ENCODE measurements around the gene SHOC2. TPM values are rescaled to one million over a fixed set of nuclear protein-coding genes. Genes with fewer than 3 reads are reported as not detected.

The SHOC2 gene
- total RNA-seq, 1 donor from 2014 or later = 38.7 TPM

DNA sequence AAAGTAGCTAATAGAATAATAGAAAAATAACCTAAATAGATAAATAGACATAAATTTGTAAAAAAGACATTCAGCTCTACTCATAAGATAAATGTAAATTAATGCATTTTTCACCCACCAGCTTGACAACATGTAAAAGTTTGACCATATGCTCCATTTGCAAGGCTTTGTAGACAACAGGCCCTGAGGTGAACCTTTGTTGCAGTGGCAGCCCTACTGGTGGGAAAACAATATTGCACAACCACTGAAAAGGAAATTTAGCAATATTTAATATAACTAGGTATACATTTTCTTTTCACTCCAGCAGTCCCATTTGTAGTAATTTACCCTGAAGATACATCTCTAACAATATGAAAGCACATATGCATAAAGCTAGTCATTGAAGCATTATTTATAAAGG, 118.5 kb downstream of the SHOC2 start:
- Mint-ChIP-seq H3K4me3 (no peak overlapping the region), H3K27me3 (no peaks in the 10 kb centered on the region), H3K4me1 (ENCODE audit: unreplicated experiment) (no peaks in the 10 kb centered on the region), H3K36me3 (peaks cover 5% of the 10 kb centered on the region), H3K27ac (no peak overlapping the region), H3K9me3 (peaks cover 19% of the 10 kb centered on the region)
- TF ChIP-seq, protein P1, sequence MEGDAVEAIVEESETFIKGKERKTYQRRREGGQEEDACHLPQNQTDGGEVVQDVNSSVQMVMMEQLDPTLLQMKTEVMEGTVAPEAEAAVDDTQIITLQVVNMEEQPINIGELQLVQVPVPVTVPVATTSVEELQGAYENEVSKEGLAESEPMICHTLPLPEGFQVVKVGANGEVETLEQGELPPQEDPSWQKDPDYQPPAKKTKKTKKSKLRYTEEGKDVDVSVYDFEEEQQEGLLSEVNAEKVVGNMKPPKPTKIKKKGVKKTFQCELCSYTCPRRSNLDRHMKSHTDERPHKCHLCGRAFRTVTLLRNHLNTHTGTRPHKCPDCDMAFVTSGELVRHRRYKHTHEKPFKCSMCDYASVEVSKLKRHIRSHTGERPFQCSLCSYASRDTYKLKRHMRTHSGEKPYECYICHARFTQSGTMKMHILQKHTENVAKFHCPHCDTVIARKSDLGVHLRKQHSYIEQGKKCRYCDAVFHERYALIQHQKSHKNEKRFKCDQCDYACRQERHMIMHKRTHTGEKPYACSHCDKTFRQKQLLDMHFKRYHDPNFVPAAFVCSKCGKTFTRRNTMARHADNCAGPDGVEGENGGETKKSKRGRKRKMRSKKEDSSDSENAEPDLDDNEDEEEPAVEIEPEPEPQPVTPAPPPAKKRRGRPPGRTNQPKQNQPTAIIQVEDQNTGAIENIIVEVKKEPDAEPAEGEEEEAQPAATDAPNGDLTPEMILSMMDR (conservative IDR thresholded peaks at IDR 0.05) = peak; percentile 63
- DNase-seq (ENCODE audit: extremely low spot score, unreplicated experiment) = no peak

DNA sequence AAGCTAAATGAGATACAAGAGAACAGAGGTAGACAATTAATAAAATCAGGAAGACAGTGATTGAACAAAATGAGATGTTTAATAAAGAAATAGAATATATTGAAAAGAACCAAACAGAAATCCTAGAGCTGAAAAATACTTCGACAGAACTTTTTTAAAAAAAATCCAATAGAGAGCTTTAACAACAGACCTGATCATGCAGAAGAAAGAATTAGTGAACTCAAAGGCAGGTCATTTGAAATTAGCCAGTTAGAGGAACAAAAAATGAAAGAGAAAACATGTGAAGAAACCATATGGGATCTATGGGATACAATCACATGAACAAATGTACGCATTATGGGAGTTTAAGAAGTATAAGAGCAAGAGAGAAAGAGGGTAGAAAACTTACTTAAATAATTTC, 120.1 kb downstream of the SHOC2 start:
- no peak overlapping the region for H3K27ac Mint-ChIP-seq
- H3K4me1 Mint-ChIP-seq (ENCODE audit: unreplicated experiment) = no peaks in the 10 kb centered on the region
- TF ChIP-seq, protein P1 (conservative IDR thresholded peaks at IDR 0.05) = no peak
- no peak overlapping the region for H3K4me3 Mint-ChIP-seq
- peaks cover 19% of the 10 kb centered on the region for H3K9me3 Mint-ChIP-seq
- no peaks in the 10 kb centered on the region for H3K27me3 Mint-ChIP-seq
- H3K36me3 Mint-ChIP-seq = no peaks in the 10 kb centered on the region
- DNase-seq (ENCODE audit: extremely low spot score, unreplicated experiment) = no peak

DNA sequence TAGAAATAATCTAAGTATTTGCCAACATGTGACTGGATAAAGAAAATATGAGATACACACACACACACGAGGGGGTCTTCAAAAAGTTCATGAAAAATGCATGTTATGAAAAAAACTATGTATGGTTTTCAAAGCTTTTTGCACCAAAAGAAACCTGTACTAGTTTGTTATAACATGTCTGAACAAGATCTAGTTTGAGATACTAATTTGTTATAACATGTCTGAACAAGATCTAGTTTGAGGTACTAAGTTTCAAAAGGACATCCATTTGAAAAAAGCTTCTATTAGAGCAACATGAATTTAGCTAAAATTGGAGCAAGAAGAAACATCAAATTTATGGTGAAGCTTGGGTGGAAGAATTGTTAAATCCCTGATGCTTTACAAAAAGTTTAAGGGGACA, 137.6 kb downstream of the SHOC2 start:
- Mint-ChIP-seq H3K27me3 (peaks cover 10% of the 10 kb centered on the region), H3K4me1 (ENCODE audit: unreplicated experiment) (no peaks in the 10 kb centered on the region), H3K27ac (no peak overlapping the region), H3K36me3 (no peaks in the 10 kb centered on the region), H3K9me3 (peaks cover 10% of the 10 kb centered on the region), H3K4me3 (no peak overlapping the region)
- no peak for DNase-seq (ENCODE audit: extremely low spot score, unreplicated experiment)
- TF ChIP-seq, protein P1 (conservative IDR thresholded peaks at IDR 0.05) = no peak

Small RNA genes within 50 kb of the gene (microRNA-seq; reads per million reads assigned to microRNA genes)
- gene MIR548E = 1.4 reads per million

Other genes with a start within 250 kb of the SHOC2 start
- gene PDCD4, start 47.7 kb upstream of the SHOC2 start, total RNA-seq (ENCODE audit: low replicate concordance) = 122 and 145 TPM in 2 replicates
- gene BBIP1, start 424 bp upstream of the SHOC2 start, total RNA-seq (ENCODE audit: low replicate concordance) = 15.8 and 24.8 TPM in 2 replicates
- 16.1 and 19.3 TPM in 2 replicates for gene ADRA2A, start 157.4 kb downstream of the SHOC2 start, total RNA-seq (ENCODE audit: low replicate concordance)